Left renal pelvis (tissue), 4 donors: ENCODE results near the gene RAB11FIP3. TPM values are rescaled to one million over a fixed set of nuclear protein-coding genes. Genes with fewer than 3 reads are reported as not detected.

ENCODE experiments used
- DNase-seq, 4 donors: peaks; one replicate each; pipeline ENCODE4 v3.0.0-alpha.2; 2013; ENCODE audit warnings: low read depth in 4 of 4, low spot score in 3 of 4
- polyA plus RNA-seq, 4 donors: library from polyadenylated mRNA; unstranded; fragments of 120-200 nt; gene quantifications; one replicate each; pipeline ENCODE4 v1.2.1, GENCODE V29; 2013; ENCODE audit not compliant: insufficient read length in 4 of 4

The RAB11FIP3 gene
- polyA plus RNA-seq, 4 donors: 44.2 to 144 (median 76.4) TPM

DNA sequence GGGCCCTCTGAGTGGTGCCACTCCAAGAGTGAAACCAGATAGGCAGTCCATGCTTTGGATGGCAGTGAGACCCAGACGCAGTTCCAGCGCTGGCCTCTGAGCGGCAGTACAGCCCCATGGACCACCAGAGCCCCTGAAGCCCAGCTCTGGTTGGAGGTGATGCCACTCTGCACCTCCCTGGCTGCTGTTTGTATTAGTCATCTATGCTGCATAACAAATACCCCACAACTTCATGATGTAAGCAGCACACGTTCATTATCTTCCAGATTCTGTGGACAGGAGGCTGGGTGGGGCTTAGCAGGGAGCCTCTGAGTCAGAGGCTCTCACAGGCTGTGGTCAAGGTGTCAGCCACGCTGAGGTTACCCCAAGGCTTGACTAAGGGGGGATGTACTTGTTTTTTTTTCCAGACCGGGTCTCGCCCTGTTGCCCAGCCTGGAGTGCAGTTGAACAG lies 33.5 kb upstream of the RAB11FIP3 start:
- DNase-seq: no peak

GRCh38 chr16:392450-393030 lies 32.9 kb upstream of the RAB11FIP3 start:
- no peak for DNase-seq

DNA sequence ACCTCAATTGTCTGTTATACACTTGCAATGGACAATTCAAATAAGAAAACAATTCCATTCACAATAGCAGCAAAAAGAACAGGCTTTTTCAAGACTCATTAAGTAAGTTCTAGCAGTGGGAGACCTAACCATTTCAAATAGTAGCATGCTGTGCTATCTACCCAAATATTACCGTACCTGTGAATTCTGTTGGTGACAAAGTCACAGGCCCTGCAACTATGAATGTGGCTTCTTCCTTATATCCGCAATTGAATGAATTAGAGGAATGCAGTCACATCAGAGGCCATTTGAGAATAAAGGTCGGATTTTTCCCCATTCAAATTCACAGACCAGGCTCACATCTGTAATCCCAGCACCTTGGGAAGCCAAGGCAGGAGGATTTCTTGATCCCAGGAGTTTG lies 29.2 kb upstream of the RAB11FIP3 start:
- DNase-seq: no peak

GRCh38 chr16:396605-397004 lies 28.8 kb upstream of the RAB11FIP3 start:
- no peak for DNase-seq

DNA sequence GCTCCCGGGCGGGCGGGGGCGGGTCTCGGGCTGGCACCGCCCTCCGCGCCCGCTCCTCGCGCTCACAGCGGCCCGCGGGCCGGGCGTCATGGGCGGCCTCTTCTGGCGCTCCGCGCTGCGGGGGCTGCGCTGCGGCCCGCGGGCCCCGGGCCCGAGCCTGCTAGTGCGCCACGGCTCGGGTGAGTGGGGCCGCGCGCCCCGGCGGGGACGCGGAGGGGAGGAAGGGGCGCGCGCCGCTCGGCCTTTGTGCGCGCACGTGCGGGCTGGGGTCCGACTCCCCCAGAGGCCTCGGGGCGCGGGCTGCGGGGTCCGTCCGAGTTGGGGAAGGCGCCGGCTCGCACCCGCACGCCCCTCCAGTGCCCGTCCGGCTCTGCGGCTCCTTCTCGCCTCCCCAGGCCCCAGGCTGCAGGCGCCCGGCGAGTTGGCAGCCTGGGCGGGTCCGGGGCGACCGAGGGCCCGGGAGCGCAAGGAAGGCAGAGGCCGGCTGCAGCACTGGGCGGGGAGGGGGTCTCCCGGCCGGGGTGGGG lies 28.3 kb upstream of the RAB11FIP3 start, which contains the start of gene NME4:
NME4 (plus strand) TSS at position 65 of the 527 bp plus-strand sequence; CDS start at position 89, 24 bp downstream.
- no peak for DNase-seq

GRCh38 chr16:397736-398332 lies 27.6 kb upstream of the RAB11FIP3 start:
- DNase-seq: peak in 1 of 4 donors; percentile 59

DNA sequence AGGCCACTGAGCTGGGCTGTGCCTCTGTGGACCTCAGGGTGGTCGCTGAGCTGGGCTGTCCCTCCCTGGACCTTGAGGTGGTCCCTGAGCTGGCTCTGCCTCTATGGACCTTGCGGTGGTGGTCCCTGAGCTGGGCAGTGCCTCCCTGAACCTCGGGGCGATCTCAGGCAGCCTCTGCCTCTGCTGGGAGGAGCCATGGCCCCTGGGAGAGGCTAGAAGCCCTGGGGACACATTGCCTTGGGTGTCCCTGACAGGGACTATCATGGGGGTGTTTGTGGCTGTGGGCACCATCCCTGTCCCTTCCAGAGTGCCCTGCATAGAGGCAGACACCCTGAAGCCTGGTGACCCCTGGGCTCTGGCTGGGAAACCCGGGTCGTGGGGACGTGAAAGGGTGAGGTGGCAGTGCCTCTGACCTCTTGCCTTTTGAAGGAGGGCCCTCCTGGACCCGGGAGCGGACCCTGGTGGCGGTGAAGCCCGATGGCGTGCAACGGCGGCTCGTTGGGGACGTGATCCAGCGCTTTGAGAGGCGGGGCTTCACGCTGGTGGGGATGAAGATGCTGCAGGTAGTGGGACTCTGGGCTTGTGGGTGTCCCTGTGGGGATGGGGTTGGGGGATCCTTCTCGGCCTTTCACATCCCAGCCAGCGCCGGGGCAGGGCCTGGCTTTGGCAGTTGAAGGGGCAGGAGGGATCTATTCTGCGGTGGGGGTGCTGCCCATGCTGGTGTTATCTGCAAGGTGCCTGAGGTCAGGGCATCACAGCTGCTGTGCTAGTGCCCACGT lies 26.7 kb upstream of the RAB11FIP3 start:
- no peak for DNase-seq

DNA sequence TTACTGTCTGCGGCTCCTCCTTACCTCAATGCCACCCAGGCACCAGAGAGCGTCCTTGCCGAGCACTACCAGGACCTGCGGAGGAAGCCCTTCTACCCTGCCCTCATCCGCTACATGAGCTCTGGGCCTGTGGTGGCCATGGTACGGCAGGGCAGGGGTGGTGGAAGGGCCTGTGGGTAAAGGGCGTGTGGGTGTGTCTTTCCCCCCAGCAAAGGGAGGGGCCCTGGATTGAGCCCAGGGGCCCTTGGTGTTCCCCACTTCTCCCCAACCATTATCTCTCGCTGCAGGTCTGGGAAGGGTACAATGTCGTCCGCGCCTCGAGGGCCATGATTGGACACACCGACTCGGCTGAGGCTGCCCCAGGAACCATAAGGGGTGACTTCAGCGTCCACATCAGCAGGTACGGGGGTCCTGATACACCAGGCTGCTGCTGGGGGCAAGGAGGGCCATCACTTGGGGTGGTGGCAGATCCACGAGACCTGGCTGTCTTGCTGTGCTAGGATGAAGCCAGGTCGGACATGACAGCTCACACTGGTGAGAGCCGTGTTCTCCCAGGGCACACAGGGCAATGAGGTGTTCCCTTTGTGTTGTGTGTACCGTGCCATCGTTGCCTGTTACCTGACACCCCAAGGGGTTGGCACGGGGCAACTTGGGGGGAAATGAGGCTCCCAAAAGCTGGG lies 26.0 kb upstream of the RAB11FIP3 start:
- no peak for DNase-seq

DNA sequence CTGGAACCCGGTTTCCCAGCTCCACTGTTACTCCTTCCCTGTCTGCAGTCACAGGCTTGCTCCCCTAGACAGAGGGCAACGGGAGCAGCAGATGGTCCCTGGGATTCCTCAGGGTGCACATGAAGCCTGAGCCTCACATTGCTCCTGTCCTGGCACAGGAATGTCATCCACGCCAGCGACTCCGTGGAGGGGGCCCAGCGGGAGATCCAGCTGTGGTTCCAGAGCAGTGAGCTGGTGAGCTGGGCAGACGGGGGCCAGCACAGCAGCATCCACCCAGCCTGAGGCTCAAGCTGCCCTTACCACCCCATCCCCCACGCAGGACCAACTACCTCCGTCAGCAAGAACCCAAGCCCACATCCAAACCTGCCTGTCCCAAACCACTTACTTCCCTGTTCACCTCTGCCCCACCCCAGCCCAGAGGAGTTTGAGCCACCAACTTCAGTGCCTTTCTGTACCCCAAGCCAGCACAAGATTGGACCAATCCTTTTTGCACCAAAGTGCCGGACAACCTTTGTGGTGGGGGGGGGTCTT lies 25.3 kb upstream of the RAB11FIP3 start:
- no peak for DNase-seq

DNA sequence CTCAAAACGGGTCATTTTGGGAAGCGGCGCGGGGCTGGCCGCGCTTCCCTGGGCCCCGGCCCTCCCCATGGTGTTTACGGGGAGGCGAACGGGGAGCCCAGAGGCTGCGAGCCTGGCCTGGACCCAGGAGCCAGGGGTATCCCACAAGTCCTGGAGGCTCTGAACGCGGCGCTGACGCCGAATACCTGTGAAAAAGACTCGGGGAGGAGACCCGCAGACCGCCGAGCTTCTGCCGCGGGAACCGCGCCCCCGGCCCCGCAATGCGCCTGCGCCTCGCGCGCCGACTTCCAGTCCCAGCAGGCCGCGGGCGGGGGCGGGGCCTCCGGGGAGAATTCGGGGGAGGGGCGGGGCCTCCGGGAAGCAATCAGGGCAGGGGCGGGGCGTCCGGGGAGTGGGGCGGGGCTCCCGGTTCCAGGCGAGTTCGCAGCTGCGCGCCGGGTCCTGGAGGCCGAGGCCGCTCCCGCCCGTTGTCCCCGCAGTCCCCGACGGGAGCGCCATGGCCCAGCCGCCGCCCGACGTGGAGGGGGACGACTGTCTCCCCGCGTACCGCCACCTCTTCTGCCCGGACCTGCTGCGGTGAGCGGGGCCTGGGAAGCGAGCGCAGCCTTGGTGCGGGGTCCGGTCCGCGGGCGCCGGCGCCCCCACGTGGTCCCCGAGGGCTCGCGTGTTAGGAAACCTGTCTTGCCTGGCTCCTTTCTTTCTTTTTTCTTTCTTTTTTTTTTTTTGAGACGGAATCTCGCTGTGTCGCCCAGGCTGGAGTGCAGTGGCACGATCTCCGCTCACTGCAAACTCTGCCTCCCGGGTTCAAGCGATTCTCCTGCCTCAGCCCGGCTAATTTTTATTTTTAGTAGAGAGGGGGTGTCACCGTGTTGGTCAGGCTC lies 23.7 kb upstream of the RAB11FIP3 start, which contains the start of gene DECR2:
DECR2 (plus strand) TSS at position 418 of the 881 bp plus-strand sequence; CDS start at position 497, 79 bp downstream.
- DNase-seq: peak in 3 of 4 donors; percentile 83 to 88 (median 87)

- DNase-seq: no peak
Observed at GRCh38 chr16:404971-405486, 20.4 kb upstream of the RAB11FIP3 start.

DNA sequence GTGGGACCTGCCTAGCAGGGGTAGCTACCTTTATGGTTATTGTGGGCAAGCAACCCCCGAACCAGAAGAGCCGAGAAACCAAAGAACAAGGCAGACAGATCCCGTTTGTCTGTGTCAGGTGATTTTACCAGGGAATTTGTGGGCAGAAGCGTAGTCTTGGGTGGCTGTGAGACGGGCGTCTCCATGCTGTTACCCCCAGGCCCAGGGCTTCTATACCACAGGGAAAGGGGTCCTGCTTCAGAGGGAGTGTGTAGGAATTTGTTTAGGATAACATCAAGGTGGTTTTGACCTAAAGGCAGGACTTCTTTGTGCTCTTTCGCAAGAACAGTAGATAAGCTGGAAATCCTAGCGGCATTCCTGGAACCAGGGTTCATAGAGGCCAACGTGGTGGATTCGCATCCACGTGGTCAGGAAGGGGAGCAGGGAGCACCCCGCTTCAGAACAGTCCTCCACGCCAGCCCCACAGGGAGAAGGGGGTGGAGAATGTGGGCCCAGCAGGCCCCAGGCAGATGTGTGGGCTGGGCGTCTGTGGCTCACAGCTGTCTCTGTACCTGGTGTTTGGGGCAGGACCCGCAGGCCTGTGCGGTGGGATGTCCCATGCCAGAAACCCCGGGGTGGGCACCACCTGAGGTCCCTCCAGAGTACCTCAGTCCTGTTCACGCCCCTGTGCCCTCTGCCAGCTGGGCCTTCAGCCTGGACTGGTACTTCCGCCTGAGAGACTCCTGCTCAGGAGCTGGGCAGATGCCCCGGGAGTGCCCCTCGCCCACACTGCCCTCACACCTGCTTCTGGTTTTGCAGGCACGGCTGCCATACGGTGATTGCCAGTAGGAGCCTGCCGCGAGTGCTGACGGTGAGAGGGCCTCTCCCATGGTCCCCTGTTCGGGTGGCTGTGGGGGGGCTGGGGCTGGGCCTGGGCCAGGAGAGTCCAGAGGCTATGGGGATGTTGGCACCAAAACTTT lies 19.6 kb upstream of the RAB11FIP3 start:
- DNase-seq: no peak

DNA sequence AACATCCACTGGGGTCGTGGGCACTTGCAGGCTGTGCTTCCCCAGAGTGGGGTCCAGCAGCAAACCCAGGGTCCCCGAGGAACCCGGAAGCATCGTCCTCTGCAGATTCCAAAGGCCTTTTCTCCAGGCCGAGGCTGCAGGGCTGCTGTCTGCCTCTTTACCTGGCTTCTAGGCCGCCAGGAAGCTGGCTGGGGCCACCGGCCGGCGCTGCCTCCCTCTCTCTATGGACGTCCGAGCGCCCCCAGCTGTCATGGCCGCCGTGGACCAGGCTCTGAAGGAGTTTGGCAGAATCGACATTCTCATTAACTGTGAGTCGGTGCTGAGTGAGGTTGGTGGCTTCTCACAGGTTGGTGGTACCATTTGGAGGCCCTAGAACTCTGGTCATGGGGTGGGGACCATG lies 18.2 kb upstream of the RAB11FIP3 start:
- DNase-seq: no peak

DNA sequence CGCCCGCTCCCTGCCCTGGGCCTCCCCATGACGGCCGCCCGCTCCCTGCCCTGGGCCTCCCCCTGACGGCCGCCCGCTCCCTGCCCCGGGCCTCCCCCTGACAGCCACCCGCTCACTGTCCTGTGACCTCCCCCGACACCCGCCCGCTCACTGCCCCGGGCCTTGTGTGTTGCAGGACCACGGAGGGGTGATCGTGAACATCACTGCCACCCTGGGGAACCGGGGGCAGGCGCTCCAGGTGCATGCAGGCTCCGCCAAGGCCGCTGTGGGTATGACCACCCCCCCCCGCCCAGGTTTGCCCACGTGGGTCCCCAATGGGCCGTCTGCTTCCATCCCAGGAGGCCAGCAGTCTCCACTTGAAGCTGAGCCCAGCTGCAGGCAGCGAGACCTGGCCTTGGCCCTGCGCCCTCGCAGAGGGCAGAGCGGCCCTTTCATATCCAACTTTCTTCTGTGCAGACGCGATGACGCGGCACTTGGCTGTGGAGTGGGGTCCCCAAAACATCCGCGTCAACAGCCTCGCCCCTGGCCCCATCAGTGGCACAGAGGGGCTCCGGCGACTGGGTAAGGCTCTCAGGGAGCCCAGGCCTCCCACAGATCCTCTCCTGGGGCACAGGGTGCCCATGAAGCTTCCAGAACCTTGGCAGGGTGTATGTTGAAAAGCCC lies 14.8 kb upstream of the RAB11FIP3 start:
- DNase-seq: no peak

DNA sequence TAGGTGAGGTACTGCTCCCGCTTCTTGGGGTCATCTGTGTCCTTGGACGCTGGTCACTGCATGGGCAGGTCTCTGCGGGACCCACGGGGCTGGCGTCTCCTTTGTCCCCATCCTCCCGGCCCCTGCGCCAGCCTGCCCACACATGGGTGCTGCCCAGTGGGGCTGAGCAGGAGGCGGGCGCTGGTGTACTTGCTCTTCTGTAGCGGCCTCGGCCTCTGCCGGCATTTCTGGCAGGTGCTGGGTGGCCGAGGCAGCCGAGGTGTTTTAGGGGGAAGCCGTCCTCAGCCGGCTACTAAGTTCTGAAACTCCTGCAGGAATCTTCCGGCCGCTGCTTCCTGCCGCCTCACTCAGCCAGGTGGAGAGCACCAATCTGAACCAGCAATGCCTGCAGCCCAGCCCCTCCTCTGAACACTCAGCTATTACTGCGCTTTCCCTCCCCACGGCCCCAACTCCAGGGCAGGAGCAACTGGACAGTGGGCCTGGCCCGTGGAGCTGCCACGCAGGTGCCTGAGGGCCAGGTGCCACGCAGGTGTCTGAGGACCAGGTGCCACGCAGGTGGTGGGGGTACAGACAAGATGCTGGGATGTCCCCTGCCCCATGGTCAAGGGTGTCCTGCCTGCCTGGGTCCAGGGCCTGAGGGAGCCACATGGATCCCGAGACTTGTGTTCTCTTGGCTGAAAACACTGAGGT lies 13.7 kb upstream of the RAB11FIP3 start:
- DNase-seq: no peak

- no peak for DNase-seq
Observed at GRCh38 chr16:414395-415169, 10.9 kb upstream of the RAB11FIP3 start.
